ENCODE results near the gene PER1.

PER1 gene

GRCh38 chr17:8142887-8143580 is 9.2 kb downstream of the PER1 start:
- no peak for DNase-seq (ENCODE audit: extremely low read depth in 1 of 2, low read depth in 1 of 2)

GRCh38 chr17:8142158-8142886 is 9.9 kb downstream of the PER1 start:
- no peak for DNase-seq (ENCODE audit: extremely low read depth in 1 of 2, low read depth in 1 of 2)

- no peak for DNase-seq (ENCODE audit: extremely low read depth in 1 of 2, low read depth in 1 of 2)
Observed at GRCh38 chr17:8141741-8142140, 10.5 kb downstream of the PER1 start.

GRCh38 chr17:8141045-8141444 is 11.2 kb downstream of the PER1 start:
- no peak for DNase-seq (ENCODE audit: extremely low read depth in 1 of 2, low read depth in 1 of 2)

- no peak for DNase-seq (ENCODE audit: extremely low read depth in 1 of 2, low read depth in 1 of 2)
Observed at GRCh38 chr17:8140065-8141029, 11.9 kb downstream of the PER1 start.

GRCh38 chr17:8138672-8139371 is 13.4 kb downstream of the PER1 start:
- peak; percentile 94 to 95 for DNase-seq (ENCODE audit: extremely low read depth in 1 of 2, low read depth in 1 of 2)

GRCh38 chr17:8138374-8138671 is 13.9 kb downstream of the PER1 start:
- no peak for DNase-seq (ENCODE audit: extremely low read depth in 1 of 2, low read depth in 1 of 2)

- no peak for DNase-seq (ENCODE audit: extremely low read depth in 1 of 2, low read depth in 1 of 2)
Observed at GRCh38 chr17:8137645-8138373, 14.4 kb downstream of the PER1 start.

- no peak for DNase-seq (ENCODE audit: extremely low read depth in 1 of 2, low read depth in 1 of 2)
Observed at GRCh38 chr17:8133941-8134340, 18.3 kb downstream of the PER1 start.

GRCh38 chr17:8133399-8133798 is 18.8 kb downstream of the PER1 start:
- no peak for DNase-seq (ENCODE audit: extremely low read depth in 1 of 2, low read depth in 1 of 2)

GRCh38 chr17:8131844-8132441 is 20.3 kb downstream of the PER1 start:
- DNase-seq (ENCODE audit: extremely low read depth in 1 of 2, low read depth in 1 of 2): no peak

GRCh38 chr17:8128125-8128784 is 23.9 kb downstream of the PER1 start:
- DNase-seq (ENCODE audit: extremely low read depth in 1 of 2, low read depth in 1 of 2): no peak

GRCh38 chr17:8126491-8127066 is 25.6 kb downstream of the PER1 start:
- DNase-seq (ENCODE audit: extremely low read depth in 1 of 2, low read depth in 1 of 2): no peak

- no peak for DNase-seq (ENCODE audit: extremely low read depth in 1 of 2, low read depth in 1 of 2)
Observed at GRCh38 chr17:8125947-8126490, 26.2 kb downstream of the PER1 start.

- peak; percentile 72 to 78 for DNase-seq (ENCODE audit: extremely low read depth in 1 of 2, low read depth in 1 of 2)
Observed at GRCh38 chr17:8125154-8125946, 26.9 kb downstream of the PER1 start.

GRCh38 chr17:8124350-8125153 is 27.7 kb downstream of the PER1 start:
- DNase-seq (ENCODE audit: extremely low read depth in 1 of 2, low read depth in 1 of 2): no peak

- no peak for DNase-seq (ENCODE audit: extremely low read depth in 1 of 2, low read depth in 1 of 2)
Observed at GRCh38 chr17:8123695-8124349, 28.4 kb downstream of the PER1 start, which contains the start of gene HES7. Gene HES7 (minus strand): TSS chr17:8124106. CDS start chr17:8124084, 22 bp downstream.

Measured in stimulated activated CD8-positive, alpha-beta memory T cell treated with anti-CD3 and anti-CD28 coated beads, Interleukin-7, amount 100 ng/mL, for 48 hours (primary cell).